CD8-positive, alpha-beta memory T cell (primary cell): Measurements from ENCODE around the gene LIMCH1. TPM values are rescaled to one million over a fixed set of nuclear protein-coding genes. Genes with fewer than 3 reads are reported as not detected.

Experiments
- CTCF ChIA-PET: fragments of 350-600 bp; sonication (Branson Sonifier 250); formaldehyde crosslinking; loops from one replicate; lab custom pipeline; 2021; ENCODE audit warnings: antibody characterized with exemption; lab: Charles Lee
- POLR2A ChIA-PET: fragments of 350-600 bp; sonication (Branson Sonifier 250); formaldehyde crosslinking; loops from one replicate; lab custom pipeline; 2021; ENCODE audit warnings: antibody characterized with exemption; lab: Charles Lee
- DNase-seq, 5 donors: peaks; one replicate each; pipeline versions ENCODE4 v3.0.0 to v3.0.0-alpha.2; 2020 to 2022; ENCODE audit warnings: mixed read lengths in 1 of 5
- H3K27ac ChIP-seq: one replicate; pipeline ENCODE4 v1.7.0; 2013; ENCODE audit warnings: low read depth, mild to moderate bottlenecking, low read length, moderate library complexity
- H3K27me3 ChIP-seq: 2 replicates; pipeline ENCODE4 v1.7.0; 2013; ENCODE audit warnings: low read length, mild to moderate bottlenecking; ENCODE audit not compliant: insufficient read depth, poor library complexity, severe bottlenecking
- H3K36me3 ChIP-seq: 2 replicates; pipeline ENCODE4 v1.7.0; 2013; ENCODE audit warnings: mild to moderate bottlenecking, low read length, moderate library complexity; ENCODE audit not compliant: insufficient read depth
- H3K4me1 ChIP-seq: 2 replicates; pipeline ENCODE4 v1.7.0; 2013; ENCODE audit warnings: mild to moderate bottlenecking, low read length, moderate library complexity; ENCODE audit not compliant: insufficient read depth
- H3K4me3 ChIP-seq: 2 replicates; pipeline ENCODE4 v1.7.0; 2013; ENCODE audit warnings: mild to moderate bottlenecking, low read length
- H3K9me3 ChIP-seq: 2 replicates; pipeline ENCODE4 v1.7.0; 2013; ENCODE audit warnings: mild to moderate bottlenecking, low read length
- H3K27ac Mint-ChIP-seq, 8 donors: one replicate each; pipeline ENCODE4 v1.8.0; 2020 to 2021; ENCODE audit warnings: mixed read lengths in 8 of 8, mild to moderate bottlenecking in 6 of 8, inconsistent platforms in 3 of 8, moderate library complexity in 3 of 8
- H3K27me3 Mint-ChIP-seq, 2 donors: one replicate each; pipeline ENCODE4 v1.8.0; 2020 to 2021; ENCODE audit warnings: mixed read lengths in 2 of 2, mild to moderate bottlenecking in 1 of 2, moderate library complexity in 1 of 2
- H3K36me3 Mint-ChIP-seq, 3 donors: one replicate each; pipeline ENCODE4 v1.8.0; 2020 to 2021; ENCODE audit warnings: mixed read lengths in 3 of 3, inconsistent platforms in 1 of 3, mild to moderate bottlenecking in 1 of 3
- H3K4me1 Mint-ChIP-seq, 3 donors: one replicate each; pipeline ENCODE4 v1.8.0; 2020 to 2021; ENCODE audit warnings: mixed read lengths in 3 of 3, inconsistent platforms in 1 of 3, mild to moderate bottlenecking in 1 of 3
- H3K4me3 Mint-ChIP-seq, 7 donors: one replicate each; pipeline ENCODE4 v1.8.0; 2020 to 2021; ENCODE audit warnings: mixed read lengths in 7 of 7, mild to moderate bottlenecking in 6 of 7, moderate library complexity in 4 of 7, inconsistent platforms in 2 of 7
- H3K9me3 Mint-ChIP-seq, 5 donors: one replicate each; pipeline ENCODE4 v1.8.0; 2020 to 2022; ENCODE audit warnings: mixed read lengths in 5 of 5, mild to moderate bottlenecking in 3 of 5, moderate library complexity in 2 of 5, inconsistent platforms in 1 of 5
- polyA plus RNA-seq: library from polyadenylated mRNA; unstranded; fragments of 300-500 nt; fragmentation: Illumina TruSeq; gene quantifications from one replicate; pipeline ENCODE4 v1.2.3, GENCODE V29; 2021
- total RNA-seq, 2 experiments: library from RNA; stranded (reverse); gene quantifications; one replicate each; pipeline ENCODE4 v1.2.3, GENCODE V29; 2021

LIMCH1 gene
- total and polyA plus RNA-seq, 3 experiments from 2014 or later, result not detected

- Mint-ChIP-seq H3K4me1 (no peaks in the 10 kb centered on the region), H3K36me3 (no peaks in the 10 kb centered on the region), H3K9me3 (peaks cover 0 to 8% (median 0%) of the 10 kb centered on the region in 5 donors), H3K27me3 (no peaks in the 10 kb centered on the region), H3K27ac (no peak overlapping the region), H3K4me3 (no peak overlapping the region)
- ChIA-PET CTCF (no interaction called here), POLR2A (no interaction called here)
- H3K27me3 ChIP-seq, result no peaks in the 10 kb centered on the region
- no peak for DNase-seq
- no peak overlapping the region for H3K4me3 ChIP-seq
- no peaks in the 10 kb centered on the region for H3K9me3 ChIP-seq
- H3K27ac ChIP-seq, result no peak overlapping the region
- no peaks in the 10 kb centered on the region for H3K36me3 ChIP-seq
- H3K4me1 ChIP-seq, result no peaks in the 10 kb centered on the region
These were observed 64.2 kb downstream of the LIMCH1 start for GRCh38 chr4:41602113-41602512.

- Histone ChIP-seq H3K36me3 (no peaks in the 10 kb centered on the region), H3K4me1 (no peaks in the 10 kb centered on the region), H3K27me3 (no peaks in the 10 kb centered on the region), H3K9me3 (no peaks in the 10 kb centered on the region), H3K4me3 (no peak overlapping the region), H3K27ac (no peak overlapping the region)
- Mint-ChIP-seq H3K4me3 (no peak overlapping the region), H3K27ac (no peak overlapping the region), H3K27me3 (no peaks in the 10 kb centered on the region), H3K9me3 (peaks cover 0 to 8% (median 0%) of the 10 kb centered on the region in 5 donors), H3K4me1 (no peaks in the 10 kb centered on the region), H3K36me3 (no peaks in the 10 kb centered on the region)
- CTCF ChIA-PET, result no interaction called here
- no peak for DNase-seq
- POLR2A ChIA-PET, result no interaction called here
These were observed 65.0 kb downstream of the LIMCH1 start for GRCh38 chr4:41602886-41603498.

- Histone ChIP-seq H3K4me3 (no peak overlapping the region), H3K4me1 (no peaks in the 10 kb centered on the region), H3K27me3 (no peaks in the 10 kb centered on the region), H3K36me3 (no peaks in the 10 kb centered on the region), H3K27ac (no peak overlapping the region), H3K9me3 (no peaks in the 10 kb centered on the region)
- no peaks in the 10 kb centered on the region for H3K4me1 Mint-ChIP-seq
- DNase-seq, result no peak
- ChIA-PET CTCF (no interaction called here), POLR2A (no interaction called here)
- H3K27ac Mint-ChIP-seq, result no peak overlapping the region
- peaks cover 0 to 4% (median 0%) of the 10 kb centered on the region in 5 donors for H3K9me3 Mint-ChIP-seq
- no peak overlapping the region for H3K4me3 Mint-ChIP-seq
- H3K36me3 Mint-ChIP-seq, result no peaks in the 10 kb centered on the region
- H3K27me3 Mint-ChIP-seq, result peaks cover 0 to 5% of the 10 kb centered on the region in 2 donors
These were observed 71.9 kb downstream of the LIMCH1 start for GRCh38 chr4:41609851-41610250.

- POLR2A ChIA-PET, result no interaction called here
- H3K27ac ChIP-seq, result no peak overlapping the region
- H3K27ac Mint-ChIP-seq, result no peak overlapping the region
These were observed 72.5 kb downstream of the LIMCH1 start for GRCh38 chr4:41610474-41610873.

GRCh38 chr4:41611124-41611838, 73.3 kb downstream of the LIMCH1 start:
- no peaks in the 10 kb centered on the region for H3K9me3 ChIP-seq
- H3K27me3 ChIP-seq, result no peaks in the 10 kb centered on the region
- H3K36me3 ChIP-seq, result no peaks in the 10 kb centered on the region
- H3K4me3 ChIP-seq, result no peak overlapping the region
- no peak overlapping the region for H3K27ac ChIP-seq
- Mint-ChIP-seq H3K4me1 (no peaks in the 10 kb centered on the region), H3K4me3 (no peak overlapping the region), H3K27ac (no peak overlapping the region), H3K27me3 (peaks cover 3 to 5% of the 10 kb centered on the region in 2 donors), H3K36me3 (no peaks in the 10 kb centered on the region), H3K9me3 (peaks cover 0 to 4% (median 0%) of the 10 kb centered on the region in 5 donors)
- ChIA-PET POLR2A (no interaction called here), CTCF (no interaction called here)
- H3K4me1 ChIP-seq, result no peaks in the 10 kb centered on the region
- DNase-seq, result no peak

More at GRCh38 chr4:41610474-41610873, 72.5 kb downstream of the LIMCH1 start:
- Mint-ChIP-seq H3K36me3 (no peaks in the 10 kb centered on the region), H3K9me3 (peaks cover 0 to 4% (median 0%) of the 10 kb centered on the region in 5 donors), H3K4me1 (no peaks in the 10 kb centered on the region), H3K27me3 (peaks cover 0 to 5% of the 10 kb centered on the region in 2 donors), H3K4me3 (no peak overlapping the region)
- H3K36me3 ChIP-seq, result no peaks in the 10 kb centered on the region
- H3K4me3 ChIP-seq, result no peak overlapping the region
- H3K27me3 ChIP-seq, result no peaks in the 10 kb centered on the region
- CTCF ChIA-PET, result no interaction called here
- no peaks in the 10 kb centered on the region for H3K4me1 ChIP-seq
- no peak for DNase-seq
- H3K9me3 ChIP-seq, result no peaks in the 10 kb centered on the region

GRCh38 chr4:41611881-41612871, 74.2 kb downstream of the LIMCH1 start:
- no peak overlapping the region for H3K27ac ChIP-seq
- no peaks in the 10 kb centered on the region for H3K4me1 Mint-ChIP-seq
- no peaks in the 10 kb centered on the region for H3K36me3 ChIP-seq
- no peaks in the 10 kb centered on the region for H3K36me3 Mint-ChIP-seq
- no peak overlapping the region for H3K4me3 Mint-ChIP-seq
- no peaks in the 10 kb centered on the region for H3K27me3 ChIP-seq
- peaks cover 3 to 5% of the 10 kb centered on the region in 2 donors for H3K27me3 Mint-ChIP-seq
- DNase-seq, result no peak
- H3K4me1 ChIP-seq, result no peaks in the 10 kb centered on the region
- H3K27ac Mint-ChIP-seq, result no peak overlapping the region
- no peaks in the 10 kb centered on the region for H3K9me3 ChIP-seq
- peaks cover 0 to 4% (median 0%) of the 10 kb centered on the region in 5 donors for H3K9me3 Mint-ChIP-seq
- ChIA-PET POLR2A (no interaction called here), CTCF (no interaction called here)
- H3K4me3 ChIP-seq, result no peak overlapping the region

GRCh38 chr4:41613386-41613785, 75.4 kb downstream of the LIMCH1 start:
- Histone ChIP-seq H3K27me3 (no peaks in the 10 kb centered on the region), H3K4me3 (no peak overlapping the region), H3K27ac (no peak overlapping the region), H3K4me1 (no peaks in the 10 kb centered on the region), H3K9me3 (no peaks in the 10 kb centered on the region), H3K36me3 (no peaks in the 10 kb centered on the region)
- Mint-ChIP-seq H3K36me3 (no peaks in the 10 kb centered on the region), H3K4me1 (no peaks in the 10 kb centered on the region), H3K4me3 (no peak overlapping the region), H3K9me3 (peaks cover 0 to 4% (median 0%) of the 10 kb centered on the region in 5 donors), H3K27ac (no peak overlapping the region), H3K27me3 (peaks cover 3 to 5% of the 10 kb centered on the region in 2 donors)
- POLR2A ChIA-PET, result no interaction called here
- CTCF ChIA-PET, result no interaction called here
- DNase-seq, result no peak

GRCh38 chr4:41613821-41614220, 75.9 kb downstream of the LIMCH1 start:
- Histone ChIP-seq H3K36me3 (no peaks in the 10 kb centered on the region), H3K27ac (no peak overlapping the region), H3K27me3 (no peaks in the 10 kb centered on the region), H3K9me3 (no peaks in the 10 kb centered on the region), H3K4me3 (no peak overlapping the region), H3K4me1 (no peaks in the 10 kb centered on the region)
- ChIA-PET CTCF (no interaction called here), POLR2A (no interaction called here)
- peaks cover 0 to 4% (median 0%) of the 10 kb centered on the region in 5 donors for H3K9me3 Mint-ChIP-seq
- H3K27ac Mint-ChIP-seq, result no peak overlapping the region
- no peaks in the 10 kb centered on the region for H3K4me1 Mint-ChIP-seq
- no peak overlapping the region for H3K4me3 Mint-ChIP-seq
- peaks cover 2 to 3% of the 10 kb centered on the region in 2 donors for H3K27me3 Mint-ChIP-seq
- no peaks in the 10 kb centered on the region for H3K36me3 Mint-ChIP-seq
- no peak for DNase-seq
